H1 (cell line): ENCODE data around the gene URGCP.

Source experiments
- CEBPB ChIP-seq: IDR thresholded peaks from 2 replicates; pipeline ENCODE4 v1.6.1; 2012; ENCODE audit warnings: low read depth, low read length
- EP300 ChIP-seq, 2 experiments: IDR thresholded peaks; 1 replicate in 1 of 2; 2 replicates in 1 of 2; pipeline ENCODE4 v1.6.1; 2011 to 2012; ENCODE audit warnings: low read depth in 2 of 2, low read length in 2 of 2, mild to moderate bottlenecking in 2 of 2, borderline replicate concordance in 1 of 2, inconsistent platforms in 1 of 2, moderate library complexity in 1 of 2
- FOSL1 ChIP-seq: IDR thresholded peaks from 2 replicates; pipeline ENCODE4 v1.6.1; 2011; ENCODE audit warnings: mild to moderate bottlenecking, low read depth, low read length, moderate library complexity; ENCODE audit not compliant: insufficient read depth
- POLR2A ChIP-seq, 2 experiments: IDR thresholded peaks; 1 replicate in 1 of 2; 2 replicates in 1 of 2; pipeline ENCODE4 v1.6.1; 2011; ENCODE audit warnings: low read depth in 2 of 2, low read length in 2 of 2, mild to moderate bottlenecking in 2 of 2; ENCODE audit errors: control extremely low read depth in 1 of 2
- RXRA ChIP-seq: IDR thresholded peaks from 2 replicates; pipeline ENCODE4 v1.6.1; 2011; ENCODE audit warnings: low read depth, mild to moderate bottlenecking, low read length, moderate library complexity; ENCODE audit not compliant: insufficient read depth
- TAF1 ChIP-seq: IDR thresholded peaks from 2 replicates; pipeline ENCODE4 v1.6.1; 2011; ENCODE audit warnings: mild to moderate bottlenecking, low read depth, low read length
- TAF7 ChIP-seq: optimal IDR thresholded peaks from 2 replicates; pipeline ENCODE3; 2011; ENCODE audit warnings: low read depth, mild to moderate bottlenecking, inconsistent platforms, low read length, moderate library complexity, borderline replicate concordance
- TF ChIP-seq, protein P1 (sequence below), 3 experiments: IDR thresholded peaks; 1 replicate in 2 of 3; 2 replicates in 1 of 3; pipeline versions ENCODE4 v1.5.1 to v1.6.1; 2011; ENCODE audit warnings: low read length in 3 of 3, mild to moderate bottlenecking in 3 of 3, inconsistent platforms in 2 of 3, low read depth in 1 of 3, moderate library complexity in 1 of 3; ENCODE audit not compliant: insufficient read depth in 1 of 3; ENCODE audit errors: control extremely low read depth in 1 of 3
- TF ChIP-seq, protein P2 (sequence below): IDR thresholded peaks from 2 replicates; pipeline ENCODE4 v1.6.1; 2012; ENCODE audit warnings: inconsistent platforms

DNA sequence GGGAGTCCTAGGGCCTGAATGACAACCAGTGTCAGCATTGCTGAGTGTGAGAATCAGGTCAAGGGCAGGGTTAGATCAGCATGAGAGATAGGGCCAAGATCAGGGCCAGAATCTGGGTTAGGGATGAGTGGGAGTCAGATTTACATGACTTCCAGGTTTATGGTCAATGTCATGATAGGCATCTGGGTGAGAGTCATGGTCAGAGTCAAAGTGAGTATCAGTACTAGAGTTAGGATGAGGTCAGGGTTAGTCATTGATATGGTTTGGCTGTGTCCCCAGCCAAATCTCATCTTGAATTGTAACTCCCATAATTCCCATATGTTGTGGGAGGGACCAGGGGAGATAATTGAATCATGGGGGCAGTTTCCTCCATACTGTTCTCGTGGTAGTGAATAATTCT, 49.4 kb downstream of the URGCP start:
- TF ChIP-seq FOSL1: no peak
- TF ChIP-seq, protein P1, sequence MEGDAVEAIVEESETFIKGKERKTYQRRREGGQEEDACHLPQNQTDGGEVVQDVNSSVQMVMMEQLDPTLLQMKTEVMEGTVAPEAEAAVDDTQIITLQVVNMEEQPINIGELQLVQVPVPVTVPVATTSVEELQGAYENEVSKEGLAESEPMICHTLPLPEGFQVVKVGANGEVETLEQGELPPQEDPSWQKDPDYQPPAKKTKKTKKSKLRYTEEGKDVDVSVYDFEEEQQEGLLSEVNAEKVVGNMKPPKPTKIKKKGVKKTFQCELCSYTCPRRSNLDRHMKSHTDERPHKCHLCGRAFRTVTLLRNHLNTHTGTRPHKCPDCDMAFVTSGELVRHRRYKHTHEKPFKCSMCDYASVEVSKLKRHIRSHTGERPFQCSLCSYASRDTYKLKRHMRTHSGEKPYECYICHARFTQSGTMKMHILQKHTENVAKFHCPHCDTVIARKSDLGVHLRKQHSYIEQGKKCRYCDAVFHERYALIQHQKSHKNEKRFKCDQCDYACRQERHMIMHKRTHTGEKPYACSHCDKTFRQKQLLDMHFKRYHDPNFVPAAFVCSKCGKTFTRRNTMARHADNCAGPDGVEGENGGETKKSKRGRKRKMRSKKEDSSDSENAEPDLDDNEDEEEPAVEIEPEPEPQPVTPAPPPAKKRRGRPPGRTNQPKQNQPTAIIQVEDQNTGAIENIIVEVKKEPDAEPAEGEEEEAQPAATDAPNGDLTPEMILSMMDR (IDR thresholded peaks at IDR 0.05; ENCODE audit: control extremely low read depth in 1 of 3, insufficient read depth in 1 of 3, low read depth in 1 of 3, low read length in 3 of 3): no peak
- TF ChIP-seq TAF1: no peak
- TF ChIP-seq RXRA: no peak
- no peak for TF ChIP-seq POLR2A (IDR thresholded peaks at IDR 0.05; ENCODE audit: control extremely low read depth in 1 of 2, low read depth in 2 of 2, low read length in 2 of 2)
- TF ChIP-seq, protein P2, sequence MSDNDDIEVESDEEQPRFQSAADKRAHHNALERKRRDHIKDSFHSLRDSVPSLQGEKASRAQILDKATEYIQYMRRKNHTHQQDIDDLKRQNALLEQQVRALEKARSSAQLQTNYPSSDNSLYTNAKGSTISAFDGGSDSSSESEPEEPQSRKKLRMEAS: no peak
- TF ChIP-seq CEBPB: no peak
- no peak for TF ChIP-seq EP300 (IDR thresholded peaks at IDR 0.05; ENCODE audit: borderline replicate concordance in 1 of 2, low read depth in 2 of 2, low read length in 2 of 2)
- no peak for TF ChIP-seq TAF7
